IPS-15b (cell line): Measurements from ENCODE around the gene CFAP100.

ENCODE experiments used
- H3K27me3 ChIP-seq: one replicate; pipeline ENCODE4 v1.6.1; 2013; ENCODE audit warnings: low read length; ENCODE audit not compliant: control insufficient read depth, insufficient read depth
- H3K36me3 ChIP-seq: one replicate; pipeline ENCODE4 v1.6.1; 2013; ENCODE audit warnings: low read length; ENCODE audit not compliant: control insufficient read depth, insufficient read depth
- H3K4me1 ChIP-seq: one replicate; pipeline ENCODE4 v1.6.1; 2013; ENCODE audit warnings: mild to moderate bottlenecking, low read length; ENCODE audit not compliant: control insufficient read depth, insufficient read depth
- H3K4me3 ChIP-seq: one replicate; pipeline ENCODE4 v1.5.1; 2013; ENCODE audit warnings: low read depth, low read length
- H3K9ac ChIP-seq: one replicate; pipeline ENCODE4 v1.6.1; 2013; ENCODE audit warnings: low read depth, mild to moderate bottlenecking, low read length
- H3K9me3 ChIP-seq: one replicate; pipeline ENCODE4 v1.6.1; 2013; ENCODE audit warnings: mild to moderate bottlenecking, low read length; ENCODE audit not compliant: control insufficient read depth, insufficient read depth

The CFAP100 gene

DNA sequence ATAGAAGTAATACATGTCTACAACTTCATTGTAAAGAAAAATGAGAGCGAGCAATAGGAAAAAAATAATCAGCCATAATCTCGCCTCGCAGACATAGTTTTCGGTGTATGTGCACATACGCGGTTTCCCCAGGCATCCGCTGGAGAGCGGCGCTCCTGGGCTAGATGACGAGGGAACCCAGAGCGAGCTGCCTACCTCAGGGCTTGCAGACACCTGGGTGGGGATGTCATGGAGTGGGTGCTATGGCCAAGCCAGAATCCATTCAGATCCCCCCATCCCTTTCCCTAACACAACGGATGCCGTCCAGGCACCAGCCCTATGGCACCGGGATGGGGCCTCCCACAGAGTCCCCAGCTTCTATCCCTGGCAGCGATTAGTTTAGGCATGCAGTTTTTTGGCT lies 4.5 kb upstream of the CFAP100 start:
- no peaks in the 10 kb centered on the region for H3K9me3 ChIP-seq
- no peak overlapping the region for H3K4me3 ChIP-seq
- no peak overlapping the region for H3K9ac ChIP-seq
- H3K36me3 ChIP-seq = no peaks in the 10 kb centered on the region
- peaks cover 36% of the 10 kb centered on the region for H3K27me3 ChIP-seq
- no peaks in the 10 kb centered on the region for H3K4me1 ChIP-seq

DNA sequence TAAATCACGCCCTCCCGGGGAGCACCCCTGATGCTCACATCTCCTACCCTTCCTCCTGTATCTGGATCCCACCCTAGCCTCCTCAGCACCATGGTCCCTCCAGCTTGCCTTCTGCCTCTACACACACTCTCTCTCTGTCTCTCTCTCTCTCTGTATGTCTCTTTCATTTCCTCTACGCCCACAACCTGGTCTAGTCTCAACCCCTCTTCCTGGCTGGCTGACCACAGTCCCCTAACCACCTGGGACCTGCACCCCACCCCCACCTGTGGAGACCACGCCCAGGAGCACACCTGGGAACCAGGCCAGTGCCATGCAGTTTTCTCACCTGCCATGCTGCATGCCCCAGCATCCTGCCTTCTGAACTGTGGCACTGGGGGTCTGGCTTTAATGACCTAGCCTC lies 4.0 kb upstream of the CFAP100 start:
- no peaks in the 10 kb centered on the region for H3K4me1 ChIP-seq
- H3K9me3 ChIP-seq = no peaks in the 10 kb centered on the region
- peaks cover 42% of the 10 kb centered on the region for H3K27me3 ChIP-seq
- no peak overlapping the region for H3K9ac ChIP-seq
- H3K36me3 ChIP-seq = no peaks in the 10 kb centered on the region
- H3K4me3 ChIP-seq = no peak overlapping the region

DNA sequence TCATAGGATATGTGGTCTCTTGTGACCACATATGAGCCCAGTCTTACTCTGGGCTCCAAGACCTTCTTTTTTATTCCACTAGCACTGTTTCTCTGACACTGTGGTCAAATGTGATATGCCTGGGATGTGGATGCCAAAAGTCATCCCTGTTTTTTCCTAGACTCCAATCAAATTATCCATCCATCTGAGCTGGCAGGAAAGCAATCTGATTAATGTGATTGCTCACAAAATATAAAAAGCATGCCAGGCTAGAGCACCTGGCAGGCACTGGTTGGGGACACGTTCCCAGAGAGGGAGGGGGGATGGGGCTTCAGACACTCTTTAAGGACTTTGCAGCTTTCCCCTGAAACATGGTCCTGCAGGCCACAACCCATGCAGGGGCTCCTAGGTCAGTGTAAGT lies 3.1 kb upstream of the CFAP100 start:
- H3K4me3 ChIP-seq = no peak overlapping the region
- no peaks in the 10 kb centered on the region for H3K36me3 ChIP-seq
- H3K9me3 ChIP-seq = no peaks in the 10 kb centered on the region
- H3K9ac ChIP-seq = no peak overlapping the region
- H3K4me1 ChIP-seq = no peaks in the 10 kb centered on the region
- H3K27me3 ChIP-seq = peaks cover 46% of the 10 kb centered on the region

DNA sequence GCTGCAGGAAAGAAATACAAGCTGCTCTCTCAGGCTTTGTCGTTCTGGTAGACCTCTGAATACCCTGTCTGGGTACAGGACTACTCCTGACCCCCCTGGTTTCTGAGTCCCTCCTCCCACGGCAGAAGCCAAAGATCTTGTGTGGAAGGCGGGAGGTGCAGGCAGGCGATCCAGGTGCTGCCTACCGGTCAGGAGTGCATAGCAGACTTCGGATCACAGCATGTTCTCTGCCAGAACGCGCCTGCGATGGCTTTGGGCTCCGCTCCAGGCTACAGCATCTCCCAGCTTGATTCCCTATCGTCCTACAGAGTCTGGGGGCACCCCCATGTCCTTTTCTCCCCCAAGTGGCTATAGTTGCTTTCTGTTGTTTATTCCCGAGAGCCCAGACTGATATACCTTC lies 2.5 kb upstream of the CFAP100 start:
- Histone ChIP-seq H3K9ac (no peak overlapping the region), H3K4me1 (no peaks in the 10 kb centered on the region), H3K9me3 (no peaks in the 10 kb centered on the region), H3K27me3 (peaks cover 46% of the 10 kb centered on the region), H3K4me3 (no peak overlapping the region), H3K36me3 (no peaks in the 10 kb centered on the region)

DNA sequence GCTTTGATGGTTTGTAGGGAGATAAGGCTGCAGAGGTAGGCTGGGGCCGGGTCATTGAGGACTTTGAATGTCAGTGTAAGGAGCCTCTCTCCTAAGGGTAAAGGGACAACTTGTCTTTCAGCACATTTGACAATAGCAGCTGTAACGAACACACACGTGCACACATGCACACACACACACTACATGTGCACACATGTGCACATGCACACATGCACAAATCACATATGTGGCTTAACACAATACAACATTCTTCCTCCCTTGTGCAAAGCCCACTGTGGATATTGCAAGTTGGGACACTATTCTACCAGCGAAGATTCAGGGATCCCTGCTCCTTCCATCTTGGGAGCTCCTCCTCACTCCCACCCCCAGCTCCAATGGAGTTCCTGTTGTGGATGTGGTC lies 1.1 kb upstream of the CFAP100 start:
- Histone ChIP-seq H3K36me3 (no peaks in the 10 kb centered on the region), H3K9me3 (no peaks in the 10 kb centered on the region), H3K27me3 (peaks cover 46% of the 10 kb centered on the region), H3K4me1 (no peaks in the 10 kb centered on the region), H3K9ac (no peak overlapping the region), H3K4me3 (no peak overlapping the region)

DNA sequence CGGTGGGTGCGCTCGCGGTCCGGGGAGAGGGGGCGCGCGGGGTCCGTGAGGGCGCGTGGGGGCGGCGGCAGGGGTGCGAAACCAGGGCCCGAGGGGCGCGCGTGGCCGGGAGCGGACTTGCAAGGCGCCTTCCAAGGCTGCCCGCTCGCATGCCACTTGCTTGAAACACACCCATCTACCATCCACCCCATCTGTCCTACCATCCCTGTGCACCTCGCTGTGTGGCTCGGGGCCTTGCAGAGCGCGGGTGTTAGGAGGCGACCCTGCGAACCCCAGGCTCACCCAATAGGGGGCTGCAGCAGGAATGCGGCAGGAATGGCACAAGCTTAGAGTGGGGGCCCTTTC lies 240 bp downstream of the CFAP100 start:
- Histone ChIP-seq H3K27me3 (peaks cover 39% of the 10 kb centered on the region), H3K9me3 (no peaks in the 10 kb centered on the region), H3K4me1 (no peaks in the 10 kb centered on the region), H3K36me3 (no peaks in the 10 kb centered on the region), H3K9ac (no peak overlapping the region), H3K4me3 (peak overlapping the region; percentile 42)

DNA sequence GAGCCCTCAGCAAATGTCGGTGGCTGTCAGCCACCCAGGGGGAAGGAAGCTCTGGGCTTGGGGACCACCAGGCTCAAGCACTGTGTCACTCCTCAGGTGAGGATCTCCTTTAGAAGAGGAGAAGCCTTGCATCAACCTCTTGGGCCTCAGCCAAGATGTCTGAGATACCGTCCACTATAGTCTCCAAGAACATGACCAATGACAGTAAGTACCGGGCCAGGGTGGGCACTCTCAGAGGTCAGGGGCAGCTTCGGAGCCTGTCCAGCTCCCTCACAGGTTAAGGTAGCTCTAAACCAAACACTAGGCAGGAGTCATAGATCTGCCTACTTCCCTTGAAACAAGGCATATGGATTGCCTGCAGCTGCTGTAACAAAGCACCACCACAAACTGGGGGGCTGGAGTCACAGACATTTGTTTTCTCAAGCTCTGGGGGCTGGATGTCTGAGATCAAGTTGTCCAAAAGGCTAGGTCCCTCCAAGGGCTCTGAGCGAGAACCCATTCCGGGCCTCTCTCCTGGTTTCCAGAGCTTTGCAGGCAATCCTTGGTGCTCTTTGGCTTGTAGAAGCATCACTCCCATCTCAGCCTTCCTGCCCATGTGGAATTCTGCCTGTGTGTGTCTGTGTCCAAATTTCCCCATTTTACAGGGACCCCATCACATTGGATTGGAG lies 1.3 kb downstream of the CFAP100 start:
- Histone ChIP-seq H3K4me1 (no peaks in the 10 kb centered on the region), H3K4me3 (no peak overlapping the region), H3K27me3 (peaks cover 35% of the 10 kb centered on the region), H3K36me3 (no peaks in the 10 kb centered on the region), H3K9me3 (no peaks in the 10 kb centered on the region), H3K9ac (no peak overlapping the region)

DNA sequence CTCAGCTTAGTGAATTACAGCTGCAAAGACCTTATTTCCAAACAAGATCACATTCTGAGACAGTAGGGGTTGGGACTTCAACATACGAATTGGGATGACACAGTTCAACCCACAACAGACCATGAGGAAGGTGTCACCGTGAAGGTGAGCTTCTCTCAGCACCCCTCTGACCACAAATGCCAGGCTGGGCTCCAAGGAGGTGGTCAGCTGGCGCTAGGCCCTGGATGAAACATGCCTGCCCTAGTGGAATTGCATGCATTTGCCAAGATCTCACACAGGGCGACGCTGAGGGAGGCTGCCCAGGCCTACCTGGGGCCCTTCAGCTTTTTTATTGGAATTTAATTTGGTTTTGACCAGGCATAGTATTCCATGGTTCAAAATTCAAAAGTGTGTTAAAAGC lies 1.8 kb downstream of the CFAP100 start:
- no peak overlapping the region for H3K4me3 ChIP-seq
- H3K36me3 ChIP-seq = no peaks in the 10 kb centered on the region
- no peak overlapping the region for H3K9ac ChIP-seq
- H3K27me3 ChIP-seq = peaks cover 34% of the 10 kb centered on the region
- no peaks in the 10 kb centered on the region for H3K4me1 ChIP-seq
- no peaks in the 10 kb centered on the region for H3K9me3 ChIP-seq

DNA sequence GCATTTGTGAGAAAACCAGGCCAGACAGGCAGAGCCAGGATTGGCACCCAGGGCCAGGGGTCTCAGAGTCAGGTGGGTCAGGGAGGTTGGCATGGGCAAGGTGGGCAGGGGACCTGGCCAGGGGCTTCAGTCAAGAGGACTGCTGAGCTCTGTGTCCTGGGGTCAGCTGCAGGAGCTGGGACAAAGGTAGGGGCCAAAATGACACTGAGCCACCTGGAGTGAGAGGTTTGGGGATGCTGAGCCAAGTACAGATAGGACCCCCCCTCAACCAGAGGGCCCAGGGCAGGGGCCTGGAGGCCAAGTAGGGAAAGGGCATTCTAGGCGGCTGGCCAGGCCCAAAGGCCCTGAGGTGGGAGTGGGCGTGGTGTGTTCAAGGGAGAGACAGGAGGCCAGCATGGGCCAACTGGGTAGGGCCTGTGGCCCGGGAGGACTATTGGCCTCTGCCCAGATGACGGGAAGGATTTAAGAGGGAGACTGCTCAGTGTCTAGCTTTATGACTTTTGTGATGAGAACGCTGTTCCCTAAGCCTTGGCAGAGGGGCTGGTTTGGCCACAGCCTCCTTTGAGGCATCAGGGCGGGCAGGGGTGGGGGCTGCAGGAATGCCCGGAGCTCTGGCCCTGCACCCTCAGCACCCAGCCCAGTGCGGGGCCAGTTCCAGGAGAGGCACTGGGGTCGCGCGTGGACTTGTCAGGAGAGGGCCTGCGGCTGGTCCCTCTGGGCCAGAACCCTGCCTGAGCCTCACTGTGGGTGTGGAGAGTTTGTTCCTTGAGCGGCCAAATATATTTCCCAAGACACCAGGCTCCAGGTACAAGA lies 3.1 kb downstream of the CFAP100 start:
- Histone ChIP-seq H3K36me3 (no peaks in the 10 kb centered on the region), H3K4me3 (no peak overlapping the region), H3K27me3 (peaks cover 30% of the 10 kb centered on the region), H3K9me3 (no peaks in the 10 kb centered on the region), H3K4me1 (no peaks in the 10 kb centered on the region), H3K9ac (no peak overlapping the region)

DNA sequence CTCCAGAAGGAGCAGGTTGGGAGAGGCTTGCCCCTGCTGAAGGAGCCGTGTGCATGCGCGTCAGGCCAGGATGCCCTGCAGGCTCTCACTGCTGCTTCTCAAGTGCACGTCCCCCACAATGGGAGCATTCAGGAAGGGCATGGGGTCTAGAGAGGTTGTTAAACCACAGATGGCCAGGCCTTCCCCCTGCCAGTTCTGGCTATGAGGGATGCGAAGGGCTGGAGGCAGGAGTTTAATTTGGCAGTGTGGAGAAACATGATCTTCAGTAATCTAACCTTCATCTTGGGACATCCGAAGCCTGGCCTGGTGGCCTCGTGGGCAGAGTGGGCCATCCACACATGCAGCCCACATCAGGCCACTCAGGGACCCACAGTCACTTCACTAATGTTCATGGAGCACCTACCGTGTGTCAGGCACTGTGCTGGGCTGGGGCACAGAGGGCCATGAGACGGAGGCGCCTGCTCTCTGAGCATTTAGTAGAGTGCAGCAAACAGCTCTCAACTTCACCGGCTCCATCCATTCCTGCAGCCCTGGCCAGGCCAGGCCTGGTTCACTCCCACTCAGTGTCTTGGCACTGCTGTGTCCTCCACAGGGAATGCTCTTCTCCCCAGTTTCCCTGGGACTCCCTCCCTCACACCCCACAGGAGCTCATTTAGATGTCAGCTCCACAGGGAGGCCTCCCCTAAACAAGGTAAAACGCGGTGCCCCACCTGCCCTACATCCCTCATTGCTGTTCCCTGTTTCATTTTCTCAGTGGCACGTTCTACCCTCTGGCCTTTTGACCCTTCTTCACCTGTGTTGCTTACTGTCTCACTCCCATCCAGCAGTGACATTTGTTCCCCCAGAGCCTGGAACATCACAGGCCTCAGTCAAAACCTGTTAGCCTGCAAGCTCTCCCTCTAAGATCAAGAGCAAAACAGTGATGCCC lies 4.0 kb downstream of the CFAP100 start:
- Histone ChIP-seq H3K9ac (no peak overlapping the region), H3K4me3 (no peak overlapping the region), H3K9me3 (no peaks in the 10 kb centered on the region)

DNA sequence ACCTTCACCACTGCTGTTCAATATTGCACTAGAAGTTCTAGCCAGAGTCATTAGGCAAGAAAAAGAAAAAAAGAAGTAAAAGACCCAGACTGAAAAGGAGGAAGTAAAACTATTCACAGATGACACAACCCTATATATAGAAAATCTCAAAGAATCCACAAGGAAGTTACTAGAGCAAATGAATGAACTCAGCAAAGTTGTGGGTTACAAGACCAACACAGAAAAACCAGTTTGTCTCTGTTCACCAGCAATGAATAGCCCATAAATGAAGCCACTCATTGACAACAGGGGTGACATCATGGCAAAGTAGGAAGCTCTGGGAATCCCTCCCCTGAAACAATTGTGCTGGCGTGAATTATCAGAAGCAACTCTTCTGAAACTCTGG lies 4.6 kb downstream of the CFAP100 start:
- H3K4me1 ChIP-seq = no peaks in the 10 kb centered on the region
- no peaks in the 10 kb centered on the region for H3K36me3 ChIP-seq
- H3K9ac ChIP-seq = no peak overlapping the region
- peaks cover 15% of the 10 kb centered on the region for H3K27me3 ChIP-seq
- H3K9me3 ChIP-seq = no peaks in the 10 kb centered on the region
- H3K4me3 ChIP-seq = no peak overlapping the region

More for the DNA sequence above, 4.0 kb downstream of the CFAP100 start:
- H3K4me1 ChIP-seq = no peaks in the 10 kb centered on the region
- H3K36me3 ChIP-seq = no peaks in the 10 kb centered on the region
- peaks cover 21% of the 10 kb centered on the region for H3K27me3 ChIP-seq
